GM12891 (cell line): ENCODE measurements around the gene FCSK.

Source experiments
- PAX5 ChIP-seq: IDR thresholded peaks from 2 replicates; pipeline ENCODE4 v1.6.1; 2011; ENCODE audit warnings: low read length, moderate library complexity, mild to moderate bottlenecking; ENCODE audit not compliant: insufficient read depth, severe bottlenecking
- POLR2A ChIP-seq: IDR thresholded peaks from 2 replicates; pipeline ENCODE4 v1.6.1; 2011; ENCODE audit warnings: low read depth, low read length, control low read depth
- POLR2AphosphoS5 ChIP-seq: IDR thresholded peaks from 2 replicates; pipeline ENCODE4 v1.6.1; 2011; ENCODE audit warnings: low read depth, low read length, control low read depth
- POU2F2 ChIP-seq: IDR thresholded peaks from 2 replicates; pipeline ENCODE4 v1.6.1; 2011; ENCODE audit warnings: low read depth, mild to moderate bottlenecking, control low read depth, low read length, moderate library complexity
- SPI1 ChIP-seq: IDR thresholded peaks from 2 replicates; pipeline ENCODE4 v1.6.1; 2011; ENCODE audit warnings: low read depth, low read length, control low read depth
- TAF1 ChIP-seq: IDR thresholded peaks from 2 replicates; pipeline ENCODE4 v1.6.1; 2011; ENCODE audit warnings: low read depth, low read length, control low read depth

- TF ChIP-seq POLR2A: 0 out of 2 replicates have a peak, but pooled peaks have one; percentile 13
- no peak for TF ChIP-seq POLR2AphosphoS5
- TF ChIP-seq TAF1: no peak
- peak; percentile 48 for TF ChIP-seq SPI1
- no peak for TF ChIP-seq PAX5
- 0 out of 2 replicates have a peak, but pooled peaks have one; percentile 9 for TF ChIP-seq POU2F2
Measured at GRCh38 chr16:70407811-70408274, 46.6 kb upstream of the FCSK start.
